OCI-M2 (cell line): ENCODE data around the gene C16orf96.
A peak's percentile ranks its signal among the peaks of the same experiment; 100 is the strongest.

ENCODE experiments used
- DNase-seq: peaks from one replicate; lab custom pipeline; 2025; ENCODE audit not compliant: unreplicated experiment; lab: John Stamatoyannopoulos, UW

The C16orf96 gene

DNA sequence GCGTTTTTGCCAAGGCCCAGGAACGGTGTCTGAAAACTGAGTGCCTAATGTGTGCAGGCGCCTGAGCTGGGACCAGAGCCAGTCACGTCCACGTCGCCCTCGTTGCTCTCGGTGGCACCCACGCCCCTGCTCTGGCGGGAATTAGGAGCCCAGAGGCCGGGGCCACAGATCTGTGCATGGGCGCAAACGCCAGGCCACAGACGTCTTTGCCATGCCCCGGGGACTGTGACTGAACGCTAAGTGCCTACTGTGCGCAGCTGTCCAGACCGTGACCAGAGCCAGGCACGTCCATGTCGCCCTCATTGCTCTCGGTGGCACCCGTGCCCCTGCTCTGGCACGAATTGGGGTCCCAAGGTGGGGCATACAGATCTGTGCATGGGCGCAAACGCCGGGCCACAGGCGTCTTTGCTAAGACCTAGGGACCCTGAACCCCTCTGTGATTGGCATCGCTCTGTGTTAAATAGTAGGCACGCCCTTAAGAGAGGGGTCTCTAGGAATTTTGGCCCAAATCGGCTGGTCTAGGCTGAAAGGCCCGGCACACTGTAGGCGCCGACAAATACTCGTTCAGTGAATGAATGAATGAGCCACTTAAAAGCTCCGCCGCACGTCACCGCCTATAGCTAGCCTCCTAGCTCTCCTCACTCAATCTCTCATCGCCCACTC is 59.4 kb downstream of the C16orf96 start:
- no peak for DNase-seq

DNA sequence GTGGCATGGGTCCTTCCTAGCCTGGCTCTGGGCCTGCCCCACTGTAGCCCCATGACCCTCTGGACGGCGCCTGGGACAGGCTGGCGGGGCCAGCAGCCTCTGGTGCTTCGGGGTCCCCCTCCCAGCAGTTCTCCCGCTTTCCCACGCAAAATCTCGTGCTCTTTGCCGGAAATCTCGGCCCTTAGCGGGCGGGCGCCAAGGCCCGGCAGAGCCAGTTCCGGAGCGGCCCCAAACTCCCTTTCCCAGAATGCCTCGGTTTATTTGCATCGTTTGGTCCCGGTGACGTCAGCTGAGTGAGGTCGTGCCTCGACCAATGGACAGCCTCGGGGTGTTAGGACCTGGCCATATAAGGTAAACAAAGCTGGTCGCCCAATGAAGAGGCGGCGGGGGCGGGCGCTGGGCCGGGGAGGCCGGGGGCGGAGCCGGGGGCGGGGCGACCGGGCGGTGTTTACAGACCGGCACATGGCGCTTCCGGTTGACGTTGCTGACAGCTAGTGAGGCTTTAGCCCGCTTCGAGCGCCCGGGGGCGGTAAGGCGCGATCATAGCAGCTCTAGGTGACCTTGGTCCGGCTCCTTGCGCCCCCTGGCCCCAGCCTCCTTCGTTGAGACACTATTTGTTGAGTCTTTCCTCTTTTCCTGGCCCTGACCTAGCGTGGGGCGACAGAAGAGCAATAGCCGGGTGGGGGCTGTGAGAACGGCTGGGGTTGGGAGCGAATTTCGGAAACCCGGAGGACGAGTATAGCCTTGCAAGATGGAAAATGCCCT is 60.1 kb downstream of the C16orf96 start:
- DNase-seq = peak; percentile 82

DNA sequence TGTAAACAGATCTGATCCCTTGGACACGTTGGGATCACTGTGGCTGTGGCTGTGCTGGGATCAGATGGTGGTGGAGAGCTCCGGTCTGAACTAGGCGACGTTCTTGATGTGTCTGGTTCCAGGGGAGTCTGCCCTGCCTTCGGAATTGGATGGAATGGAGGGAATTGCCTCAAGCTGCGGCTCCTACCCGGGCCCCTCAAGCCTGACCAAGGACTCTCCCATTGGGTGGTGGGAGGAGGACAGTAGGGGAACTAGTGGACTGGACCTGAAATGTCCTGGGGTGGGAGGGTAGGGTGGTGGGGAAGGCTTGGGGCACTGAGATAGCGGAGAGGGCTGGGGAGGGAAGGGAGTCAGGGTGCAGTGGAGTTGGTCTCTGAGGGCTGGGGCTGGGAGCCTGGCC is 61.7 kb downstream of the C16orf96 start:
- DNase-seq = no peak

DNA sequence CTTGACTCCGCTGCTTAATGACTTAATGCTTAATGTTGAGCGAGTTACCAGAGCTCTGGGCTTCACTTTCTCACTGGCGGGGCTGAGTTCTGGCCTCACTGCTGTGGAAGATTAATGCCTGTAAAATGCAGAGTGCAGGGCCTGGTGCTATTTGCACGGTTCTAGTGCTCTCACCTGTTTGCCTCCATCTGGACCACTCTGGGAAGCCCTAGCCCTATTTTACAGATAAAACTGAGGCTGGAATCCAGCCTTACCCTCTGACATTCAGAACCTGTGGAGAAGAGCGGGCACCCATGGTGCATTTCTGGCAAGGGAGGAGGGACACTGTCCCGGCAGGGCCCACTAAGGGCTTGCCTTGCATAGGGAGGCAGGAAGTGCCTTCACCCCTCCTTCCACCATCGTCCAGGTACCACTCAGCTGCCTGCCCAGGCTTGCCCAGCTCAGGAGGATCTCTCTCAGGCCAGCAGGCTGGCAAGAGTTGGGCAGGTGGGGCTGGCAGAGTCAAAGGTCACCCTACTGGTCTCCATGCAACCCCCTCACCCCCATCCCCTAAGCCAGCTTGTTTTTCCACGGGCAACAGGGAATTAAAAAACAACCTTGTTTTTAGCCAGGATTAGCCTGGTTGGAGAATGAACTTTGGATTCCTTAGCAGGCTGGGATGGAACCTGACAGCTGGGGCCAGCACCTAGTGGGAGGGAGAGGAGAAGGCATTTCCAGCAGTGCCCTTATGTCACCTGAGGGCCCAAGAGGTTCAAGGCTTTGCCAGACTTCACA is 62.7 kb downstream of the C16orf96 start:
- no peak for DNase-seq

DNA sequence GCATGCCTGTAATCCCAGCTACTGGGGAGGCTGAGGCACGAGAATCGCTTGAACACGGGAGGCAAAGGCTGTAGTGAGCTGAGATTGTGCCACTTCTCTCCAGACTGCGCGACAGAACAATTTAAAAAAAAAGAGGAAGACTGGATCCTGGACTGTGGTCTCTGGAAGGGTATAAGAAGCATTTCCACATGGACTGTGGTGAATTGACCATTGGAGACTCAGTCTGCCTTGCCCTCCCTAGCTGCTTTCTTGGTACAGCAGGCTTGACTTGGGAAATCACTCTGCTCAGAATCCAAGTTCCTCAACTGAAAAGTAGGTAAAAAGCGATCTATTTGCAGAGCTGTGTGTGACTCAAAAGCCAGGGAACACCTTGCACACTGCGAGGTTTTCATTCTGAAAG is 67.5 kb downstream of the C16orf96 start:
- no peak for DNase-seq

DNA sequence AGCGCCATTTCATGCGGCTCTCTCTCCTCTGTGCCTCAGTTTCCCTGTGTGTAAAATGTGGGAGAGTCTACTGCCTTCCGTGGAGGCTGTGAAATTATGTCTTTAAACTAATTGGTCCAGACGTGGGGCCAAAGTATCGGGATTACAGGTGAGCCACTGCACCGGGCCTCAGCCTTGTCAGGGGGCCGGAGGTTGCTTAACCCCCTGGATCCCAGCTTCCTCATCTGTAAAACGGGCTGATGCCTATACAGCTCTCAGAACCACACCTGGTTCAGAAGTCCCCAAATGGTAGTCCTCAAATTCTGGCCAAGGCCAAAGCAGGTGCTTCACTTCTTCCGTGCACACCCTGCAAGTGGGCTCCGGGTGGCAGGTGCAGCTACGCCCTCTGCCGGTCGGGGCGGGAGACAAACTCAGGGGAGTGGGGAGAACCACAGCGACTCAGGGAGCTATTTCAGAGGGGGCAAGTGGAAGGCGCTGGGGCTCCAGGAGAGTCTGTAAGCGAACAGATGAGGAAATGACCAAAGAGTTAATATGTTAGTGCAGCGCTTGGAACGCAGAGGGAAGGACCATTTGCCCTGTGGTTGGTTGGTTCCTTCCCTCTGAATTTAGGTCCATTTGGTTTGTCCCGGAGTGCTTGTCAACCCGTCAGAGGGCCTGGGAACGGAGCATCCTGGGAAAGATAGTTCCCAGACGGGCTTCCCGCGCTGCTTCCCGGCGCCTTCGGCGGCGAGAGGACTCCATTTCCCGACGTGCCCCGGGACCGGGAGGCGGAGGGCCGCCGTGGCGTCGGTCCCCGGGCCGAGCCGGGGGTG is 68.1 kb downstream of the C16orf96 start, which contains the start of gene MGRN1:
Gene MGRN1, plus strand, starts transcription at position 812 of the 812 bp plus-strand sequence. CDS start 135 bp downstream, outside the sequence.
- peak; percentile 50 for DNase-seq

DNA sequence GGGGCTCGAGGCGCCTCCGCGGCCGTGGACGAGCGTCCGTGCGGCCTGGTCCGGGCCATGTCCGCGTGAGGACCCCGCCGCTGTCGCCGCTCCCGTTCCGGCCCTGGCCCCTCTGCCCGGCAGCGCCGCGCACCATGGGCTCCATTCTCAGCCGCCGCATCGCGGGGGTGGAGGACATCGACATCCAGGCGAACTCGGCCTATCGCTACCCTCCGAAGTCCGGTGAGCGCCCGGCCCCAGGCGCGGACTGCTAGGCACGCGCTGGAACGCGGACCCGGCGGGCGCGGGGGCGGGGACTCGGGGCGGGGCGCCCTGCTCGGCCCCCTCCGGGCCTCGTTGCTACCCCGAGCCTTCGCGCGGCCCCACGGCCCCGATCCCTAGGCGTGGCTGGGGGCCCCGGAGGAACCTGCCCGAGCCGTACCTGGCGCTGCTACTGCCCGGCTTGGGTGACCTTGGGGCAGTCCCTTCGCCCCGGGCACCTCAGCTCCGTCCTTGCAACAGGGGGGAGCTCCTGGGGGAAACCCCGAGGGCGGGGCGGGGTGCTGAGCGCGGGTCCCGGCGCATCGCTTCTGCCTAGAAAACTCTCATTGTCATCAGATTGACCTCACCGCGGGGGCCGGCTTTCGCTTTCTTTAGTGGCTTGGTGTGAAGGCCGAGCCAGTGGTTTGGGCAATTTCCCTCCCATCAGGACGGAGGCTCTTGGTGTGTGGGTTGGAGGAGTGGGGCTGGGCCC is 68.9 kb downstream of the C16orf96 start:
- DNase-seq = no peak

DNA sequence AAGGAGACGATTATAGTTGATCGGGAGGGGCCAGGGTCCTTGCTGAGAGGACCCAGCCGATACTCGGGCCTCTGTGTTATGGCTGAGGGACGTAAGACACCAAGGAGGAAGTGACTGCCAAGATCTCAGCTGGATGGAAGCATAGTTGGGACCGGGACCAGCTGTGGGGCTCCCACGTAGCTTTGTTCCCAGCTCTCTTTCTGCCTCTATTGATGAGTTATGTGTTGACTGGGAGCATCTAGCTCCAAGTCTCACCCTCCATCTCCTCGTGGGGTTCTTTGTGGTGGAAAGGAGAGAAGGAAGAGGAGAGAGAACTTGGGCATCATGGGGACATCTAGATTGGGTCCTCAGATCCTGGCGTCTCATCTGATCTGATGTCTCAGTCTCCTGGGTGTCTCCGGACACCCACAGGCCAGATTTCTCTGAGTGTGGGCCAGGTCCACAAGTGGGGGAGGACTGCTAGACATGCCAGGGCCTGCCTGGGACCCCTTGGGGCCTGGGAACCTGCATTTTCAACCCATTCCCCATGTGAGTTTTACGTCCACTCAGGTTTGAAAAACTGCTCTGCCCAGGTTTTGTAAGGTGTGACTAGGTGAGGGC is 69.5 kb downstream of the C16orf96 start:
- no peak for DNase-seq

DNA sequence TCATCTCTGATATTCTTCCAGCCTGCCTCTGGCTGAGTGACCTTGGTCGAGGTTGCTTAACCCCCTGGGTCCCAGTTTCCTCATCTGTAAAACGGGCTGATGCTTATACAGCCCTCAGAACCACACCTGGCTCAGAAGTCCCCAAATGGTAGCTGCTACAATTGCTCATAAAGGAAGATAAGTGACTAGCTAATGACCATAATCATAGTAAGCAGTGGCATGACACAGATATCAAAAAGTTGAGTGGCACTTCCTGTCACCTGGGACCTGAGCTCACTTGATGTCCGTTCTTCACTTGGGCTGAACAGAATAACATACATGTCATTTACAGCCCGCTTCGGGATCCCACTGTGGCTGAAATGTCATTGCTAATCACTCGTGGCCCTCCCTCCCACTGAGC is 70.3 kb downstream of the C16orf96 start:
- no peak for DNase-seq

DNA sequence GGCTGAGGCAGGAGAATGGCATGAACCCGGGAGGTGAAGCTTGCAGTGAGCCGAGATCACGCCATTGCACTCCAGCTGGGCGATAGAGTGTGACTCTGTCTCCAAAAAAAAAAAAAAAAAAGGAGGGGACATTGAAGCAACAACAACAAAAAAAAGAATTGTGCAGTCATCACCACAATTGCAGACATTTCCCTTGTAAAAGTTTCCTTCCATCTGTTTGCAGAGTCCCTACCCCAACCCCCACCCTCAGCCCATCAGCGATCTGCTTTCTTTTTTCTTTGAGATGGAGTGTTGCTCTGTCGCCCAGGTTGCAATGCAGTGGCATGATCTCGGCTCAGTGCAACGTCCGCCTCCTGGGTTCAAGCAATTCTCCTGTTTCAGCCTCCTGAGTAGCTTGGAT is 72.1 kb downstream of the C16orf96 start:
- no peak for DNase-seq

DNA sequence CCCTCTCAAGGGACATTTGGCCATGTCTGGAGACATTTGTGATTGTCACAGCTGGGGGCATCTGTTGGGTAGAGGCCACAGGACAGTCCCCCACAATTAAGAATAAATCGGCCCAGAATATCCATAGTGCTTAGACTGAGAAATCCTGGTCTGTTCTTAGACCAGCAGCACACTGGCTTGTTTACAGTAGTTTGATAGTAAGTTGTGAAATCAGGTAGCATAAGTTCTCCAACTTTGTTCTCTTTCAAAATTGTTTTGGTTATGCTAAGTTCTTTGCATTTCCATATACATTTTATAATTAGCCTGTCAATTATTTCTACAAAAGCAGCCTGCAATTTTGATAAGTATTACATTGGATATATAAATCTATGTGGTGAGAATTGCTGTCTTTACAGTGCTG is 75.3 kb downstream of the C16orf96 start:
- no peak for DNase-seq

DNA sequence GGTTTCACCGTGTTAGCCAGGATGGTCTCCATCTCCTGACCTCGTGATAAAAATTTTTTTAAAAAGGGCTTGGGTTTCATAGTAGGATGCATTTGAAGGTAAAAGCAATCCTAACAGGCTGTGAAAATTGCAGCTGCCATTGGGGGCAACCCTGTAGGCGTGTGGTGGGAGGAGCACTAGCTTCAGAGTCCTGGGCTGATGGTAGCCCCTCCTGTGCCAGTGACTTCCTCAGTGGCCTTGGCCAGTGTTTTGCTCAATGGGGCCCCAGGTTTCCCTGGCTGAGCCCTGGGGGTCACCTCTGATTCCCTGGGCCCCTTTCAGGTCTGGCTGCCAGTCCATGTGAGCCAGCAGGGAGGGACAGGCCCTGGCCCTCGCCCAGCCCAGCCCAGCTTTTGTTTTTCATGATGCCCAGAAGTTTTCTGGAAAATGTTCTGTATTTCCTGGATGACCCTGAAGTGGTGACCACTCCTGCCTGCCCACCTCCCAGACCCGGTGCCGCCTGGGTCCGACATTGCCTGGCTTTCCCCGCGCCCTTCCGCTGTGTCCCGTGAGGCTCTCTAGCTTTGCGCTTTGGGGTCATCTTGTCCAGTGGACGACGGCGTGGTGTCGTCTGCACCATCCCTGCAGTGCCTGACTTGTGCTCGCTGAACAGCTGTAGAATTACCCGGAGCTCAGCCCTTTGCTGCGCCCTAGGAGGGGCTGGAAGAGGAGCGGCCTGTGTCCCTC is 77.9 kb downstream of the C16orf96 start:
- DNase-seq = no peak

DNA sequence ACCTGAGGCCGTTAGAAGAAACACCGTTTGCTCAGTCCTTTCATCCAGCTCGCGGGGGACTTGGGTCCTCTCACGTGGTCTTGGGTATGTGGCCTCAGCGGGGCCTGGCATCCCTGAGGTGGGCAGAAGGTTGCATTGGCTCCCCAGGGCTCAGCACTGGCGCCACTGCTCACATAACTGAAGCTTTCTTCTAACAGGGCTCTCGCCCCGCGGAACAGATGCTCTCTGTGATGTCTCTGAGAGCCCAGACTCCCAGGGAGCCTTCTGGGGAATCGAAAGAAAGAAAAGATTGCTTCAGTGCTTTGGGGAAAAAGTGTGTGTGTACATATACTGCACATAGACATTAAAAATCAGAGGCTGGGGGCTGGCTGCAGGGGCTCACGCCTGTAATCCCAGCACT is 78.6 kb downstream of the C16orf96 start:
- no peak for DNase-seq

DNA sequence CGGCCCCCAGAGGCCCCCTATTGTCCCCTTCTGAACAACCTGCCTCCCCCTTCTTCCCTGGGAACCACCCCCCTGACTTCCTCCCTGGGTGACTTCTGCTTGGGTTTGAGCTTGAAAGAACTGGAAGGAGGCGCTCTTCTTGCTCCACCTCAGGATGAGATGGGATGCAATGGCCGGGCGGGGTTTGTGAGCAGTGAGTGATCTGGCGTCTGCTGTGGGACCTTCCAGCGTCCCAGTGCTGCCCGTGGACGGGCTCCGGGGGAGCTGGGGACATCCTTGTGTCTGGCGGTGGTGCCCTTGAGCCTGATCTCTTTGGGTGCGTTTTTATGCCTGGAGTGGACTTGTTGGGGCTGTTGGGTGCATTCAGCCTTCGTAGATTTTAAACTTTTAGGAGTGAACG is 80.1 kb downstream of the C16orf96 start:
- DNase-seq = no peak

DNA sequence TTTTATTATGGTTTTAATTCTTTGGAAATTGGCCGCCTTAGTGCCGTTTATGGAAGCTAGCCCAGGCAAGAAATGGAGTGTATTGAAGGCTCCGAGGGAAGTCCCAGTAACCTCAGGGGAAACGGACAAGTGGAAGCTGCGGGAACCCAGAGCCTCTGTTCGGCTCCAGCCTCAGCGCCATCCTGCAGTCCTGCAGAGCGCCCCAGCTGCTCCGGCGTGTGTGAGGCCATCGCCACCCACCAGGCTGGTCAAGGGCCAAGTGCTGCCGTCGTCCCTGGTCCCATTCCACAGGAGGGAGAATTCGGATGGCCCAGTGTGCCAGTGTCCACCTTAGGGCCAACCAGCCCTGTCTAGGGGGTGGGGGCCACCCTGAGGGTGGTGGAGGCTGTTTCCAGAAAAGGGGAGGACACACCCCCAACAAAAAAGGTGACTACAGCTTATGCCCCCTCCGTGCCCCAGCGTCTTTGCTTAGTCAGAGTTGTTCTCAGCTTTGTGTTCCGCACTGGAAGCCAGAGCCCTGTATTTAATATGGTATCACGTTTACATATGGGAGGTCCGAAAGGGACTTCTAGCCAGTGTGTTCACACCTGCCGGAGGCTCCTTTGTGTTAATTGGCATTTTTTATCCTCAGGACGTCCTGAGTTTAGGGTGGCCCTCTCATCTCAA is 81.5 kb downstream of the C16orf96 start:
- DNase-seq = no peak

DNA sequence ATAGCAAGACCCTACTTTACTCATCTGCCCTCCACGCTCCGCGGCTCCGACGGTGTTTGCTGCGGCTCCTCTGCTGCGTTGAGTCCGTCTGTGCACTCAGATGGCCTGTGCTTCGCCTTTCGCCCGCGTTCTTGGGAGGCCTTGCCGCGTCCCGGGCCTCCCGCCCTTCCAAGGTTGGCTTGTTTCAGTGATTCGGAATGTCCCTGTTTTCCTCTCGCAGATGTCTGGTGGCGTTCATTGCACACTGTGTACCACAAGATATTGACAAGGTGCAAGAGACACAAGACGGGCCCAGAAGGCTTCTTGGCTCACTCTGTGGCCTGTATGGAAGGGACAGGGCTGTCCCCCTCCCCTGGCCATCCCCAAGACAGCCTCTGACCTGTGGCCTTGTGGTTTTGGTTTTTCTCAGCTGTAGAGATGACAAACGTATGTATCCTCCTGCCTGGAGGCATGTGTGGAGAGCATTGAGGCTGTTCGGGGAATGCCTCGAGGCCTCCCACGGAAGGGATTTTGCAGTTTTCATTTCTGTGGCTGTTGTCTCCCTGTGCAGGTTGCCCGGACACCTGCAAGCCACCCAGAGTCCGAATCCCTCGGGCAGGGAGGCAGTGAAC is 83.9 kb downstream of the C16orf96 start:
- DNase-seq = no peak

DNA sequence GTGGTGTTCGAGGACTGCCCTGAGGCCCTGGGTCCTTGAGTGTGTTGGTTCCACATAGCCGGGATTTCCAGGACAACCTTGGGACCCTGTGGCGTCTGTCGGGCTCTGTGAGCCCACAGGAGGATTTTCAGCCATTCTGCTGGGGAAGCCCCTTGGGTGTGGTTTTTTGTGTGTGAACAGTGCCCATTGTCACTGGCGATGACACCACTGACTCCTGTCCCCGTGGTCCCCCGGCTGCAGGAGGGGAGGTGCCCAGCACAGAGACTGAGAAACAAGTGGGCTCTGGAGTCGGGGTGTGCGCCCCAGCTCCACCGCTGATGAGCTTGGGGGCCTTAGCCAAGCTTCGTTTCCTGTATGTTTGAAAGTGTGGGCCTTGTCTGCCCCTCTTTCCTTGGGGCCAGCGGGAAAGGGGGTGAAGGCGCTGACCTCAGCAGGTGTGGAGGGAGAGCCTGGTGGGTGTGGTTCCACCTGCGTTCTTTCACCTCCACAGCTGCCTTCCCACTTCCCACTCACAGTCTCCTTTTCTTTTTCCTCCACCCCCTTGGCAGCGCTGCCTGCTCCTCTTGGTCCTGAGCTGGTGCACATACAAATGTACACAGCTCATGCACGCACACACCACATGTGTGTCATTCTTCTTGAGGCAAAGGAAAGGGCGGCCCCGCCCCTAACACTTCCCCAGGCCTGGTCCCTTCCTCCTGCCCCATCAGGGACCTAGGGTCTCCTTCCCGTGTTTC is 84.6 kb downstream of the C16orf96 start:
- DNase-seq = no peak

DNA sequence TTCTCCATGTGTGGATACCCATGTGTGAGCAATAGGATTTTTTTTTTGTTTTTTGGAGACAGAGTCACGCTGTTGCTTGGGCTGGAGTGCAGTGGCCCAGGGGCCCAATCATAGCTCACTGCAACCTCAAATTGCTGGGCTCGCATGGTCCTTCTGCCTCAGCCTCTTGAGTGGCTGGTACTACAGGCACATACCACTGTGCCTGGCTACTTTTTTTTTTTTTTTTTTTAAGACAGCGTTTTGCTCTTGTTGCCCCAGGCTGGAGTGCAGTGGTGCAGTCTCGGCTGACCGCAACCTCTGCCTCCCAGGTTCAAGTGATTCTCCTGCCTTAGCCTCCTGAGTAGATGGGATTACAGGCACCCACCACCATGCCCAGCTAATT is 85.2 kb downstream of the C16orf96 start:
- no peak for DNase-seq
